Upper lobe of left lung (tissue), 4 donors: ENCODE results near the gene HSDL1.

Source experiments
- EP300 ChIP-seq, 4 donors: sonication (generic); formaldehyde crosslinking; IDR thresholded peaks; one replicate each; pipeline ENCODE4 v1.5.1; 2017; ENCODE audit warnings: antibody characterized with exemption in 4 of 4, control low read depth in 2 of 4
- POLR2A ChIP-seq, 4 donors: fragments of 450-650 bp; IDR thresholded peaks; one replicate each; pipeline ENCODE4 v1.5.1; 2016 to 2017; ENCODE audit warnings: antibody characterized with exemption in 4 of 4, mild to moderate bottlenecking in 2 of 4
- TF ChIP-seq, protein P1 (sequence below), 6 experiments: fragments of 450-650 bp in 4 of 6; fragments of 200-600 bp in 2 of 6; sonication (generic) in 2 of 6; IDR thresholded peaks; one replicate each; pipeline ENCODE4 v1.5.1; 2016 to 2019; ENCODE audit warnings: antibody characterized with exemption in 6 of 6

DNA sequence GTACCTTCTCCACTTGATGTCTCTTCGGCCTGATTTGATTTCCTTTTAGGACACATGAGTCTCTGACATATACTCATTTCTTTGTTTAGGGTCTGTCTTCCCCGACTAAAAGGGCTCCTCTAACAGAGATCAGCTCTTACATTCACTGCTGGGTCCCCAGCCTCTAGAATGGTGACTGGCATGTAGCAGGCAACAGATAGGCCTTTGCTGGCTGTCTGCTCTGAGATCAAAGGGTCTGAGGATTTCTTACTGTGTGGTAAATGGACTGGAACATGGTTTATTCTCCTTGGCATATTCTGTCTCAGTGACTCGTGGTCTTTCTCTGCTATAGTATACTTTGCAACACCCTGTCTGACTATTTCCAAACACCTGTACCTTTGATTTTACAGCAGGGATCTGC lies 16.8 kb upstream of the HSDL1 start:
- TF ChIP-seq, protein P1, sequence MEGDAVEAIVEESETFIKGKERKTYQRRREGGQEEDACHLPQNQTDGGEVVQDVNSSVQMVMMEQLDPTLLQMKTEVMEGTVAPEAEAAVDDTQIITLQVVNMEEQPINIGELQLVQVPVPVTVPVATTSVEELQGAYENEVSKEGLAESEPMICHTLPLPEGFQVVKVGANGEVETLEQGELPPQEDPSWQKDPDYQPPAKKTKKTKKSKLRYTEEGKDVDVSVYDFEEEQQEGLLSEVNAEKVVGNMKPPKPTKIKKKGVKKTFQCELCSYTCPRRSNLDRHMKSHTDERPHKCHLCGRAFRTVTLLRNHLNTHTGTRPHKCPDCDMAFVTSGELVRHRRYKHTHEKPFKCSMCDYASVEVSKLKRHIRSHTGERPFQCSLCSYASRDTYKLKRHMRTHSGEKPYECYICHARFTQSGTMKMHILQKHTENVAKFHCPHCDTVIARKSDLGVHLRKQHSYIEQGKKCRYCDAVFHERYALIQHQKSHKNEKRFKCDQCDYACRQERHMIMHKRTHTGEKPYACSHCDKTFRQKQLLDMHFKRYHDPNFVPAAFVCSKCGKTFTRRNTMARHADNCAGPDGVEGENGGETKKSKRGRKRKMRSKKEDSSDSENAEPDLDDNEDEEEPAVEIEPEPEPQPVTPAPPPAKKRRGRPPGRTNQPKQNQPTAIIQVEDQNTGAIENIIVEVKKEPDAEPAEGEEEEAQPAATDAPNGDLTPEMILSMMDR (IDR thresholded peaks at IDR 0.05): no peak
- TF ChIP-seq POLR2A (IDR thresholded peaks at IDR 0.05) (no peak), EP300 (IDR thresholded peaks at IDR 0.05) (no peak)
